GM21723 (cell line): ENCODE data around the gene NECAP2.
"Not testable (repeated sequence)": the region's sequence is repeated elsewhere in the genome, so short reads cannot be mapped to it uniquely, and the experiment has no call there.

ENCODE experiments used
- ATAC-seq: cut with Tn5 transposase; IDR thresholded peaks from one replicate; pipeline ENCODE4 v1.9.1; 2021; ENCODE audit warnings: mild to moderate bottlenecking, moderate library complexity; ENCODE audit not compliant: unreplicated experiment

Gene NECAP2

GRCh38 chr1:16492937-16493336 is 52.4 kb downstream of the NECAP2 start:
- ATAC-seq: not testable (repeated sequence)

DNA sequence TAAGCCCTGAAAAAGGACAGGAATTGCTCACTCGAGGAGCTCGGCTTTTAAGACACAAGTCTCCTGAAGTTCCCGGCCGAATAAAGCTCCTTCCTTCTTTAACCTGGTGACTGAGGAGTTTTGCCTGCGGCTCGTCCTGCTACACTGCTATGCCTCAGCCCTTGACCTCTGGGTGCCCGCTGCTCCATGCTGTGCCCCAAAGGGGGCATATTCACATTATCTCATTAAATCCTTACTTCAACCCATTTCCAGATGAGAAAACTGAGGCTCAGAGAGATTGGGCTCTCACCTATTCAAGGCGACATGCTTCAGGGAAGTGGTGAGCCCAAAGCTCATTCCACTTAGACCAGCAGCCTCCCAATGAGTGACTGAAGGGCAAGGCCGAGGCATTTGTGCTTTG is 53.2 kb downstream of the NECAP2 start:
- not testable (repeated sequence) for ATAC-seq

DNA sequence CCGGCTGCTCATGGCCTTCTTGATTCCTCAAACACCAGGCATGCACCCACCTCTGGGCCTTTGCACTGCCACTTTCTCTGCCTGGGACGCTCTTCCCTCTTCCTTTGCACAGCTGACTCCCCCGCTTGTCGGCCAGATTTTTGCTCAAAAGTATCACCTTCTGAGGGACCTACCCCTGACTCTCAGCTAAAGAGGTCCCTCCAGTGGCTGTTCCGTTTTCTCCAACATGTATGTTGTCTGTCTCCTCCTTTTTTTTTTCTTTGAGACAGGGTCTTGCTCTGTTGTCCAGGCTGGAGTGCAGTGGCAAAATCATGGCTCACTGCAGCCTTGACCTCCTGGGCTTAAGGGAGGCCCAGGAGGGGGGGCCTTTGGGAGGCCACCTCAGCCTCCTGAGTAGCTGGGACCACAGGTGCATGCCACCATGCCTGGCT is 57.0 kb downstream of the NECAP2 start:
- ATAC-seq: not testable (repeated sequence)

DNA sequence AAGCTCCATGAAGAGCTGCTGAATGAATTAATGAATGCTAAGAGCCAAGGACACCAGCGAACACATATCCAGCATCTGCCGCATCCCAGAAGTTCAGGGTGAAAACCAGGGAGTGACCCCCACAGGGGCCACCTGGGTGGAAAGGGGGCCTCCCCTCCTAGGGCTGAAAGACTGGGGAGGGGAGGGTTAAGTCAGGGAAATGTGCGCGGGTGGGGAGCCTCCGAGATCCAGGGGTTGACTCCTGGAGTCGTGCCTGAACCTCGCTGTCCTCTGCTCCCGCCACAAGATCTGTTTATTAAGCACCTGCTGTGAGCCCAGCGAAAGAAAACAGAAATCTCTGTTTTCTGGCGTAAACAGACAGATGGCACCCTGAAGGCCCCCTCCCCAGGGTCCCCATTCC is 57.5 kb downstream of the NECAP2 start:
- not testable (repeated sequence) for ATAC-seq

GRCh38 chr1:16498573-16499413 is 58.3 kb downstream of the NECAP2 start:
- peak; percentile 86 for ATAC-seq

DNA sequence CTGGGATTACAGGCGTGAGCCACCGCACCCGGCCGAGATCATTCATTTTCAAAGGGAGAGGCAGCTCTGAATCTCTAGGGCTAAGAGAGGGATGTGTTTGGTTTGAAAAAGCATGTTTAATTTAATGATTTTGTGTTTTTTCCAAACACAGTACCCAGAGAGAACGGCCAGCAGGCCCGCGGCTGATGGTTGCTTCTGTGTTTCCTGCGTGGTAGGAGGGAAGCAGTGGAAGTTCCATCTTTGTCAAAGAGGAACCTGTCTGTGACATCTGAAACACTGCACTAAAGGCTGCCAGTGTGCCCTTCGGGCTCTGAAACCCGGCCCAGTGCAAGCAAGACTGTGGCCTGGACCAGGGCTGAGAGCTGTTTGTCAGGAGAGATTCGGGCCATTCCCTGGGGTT is 59.9 kb downstream of the NECAP2 start:
- ATAC-seq: not testable (repeated sequence)

- not testable (repeated sequence) for ATAC-seq
Measured at GRCh38 chr1:16500975-16501374, 60.5 kb downstream of the NECAP2 start.

GRCh38 chr1:16501446-16501845 is 60.9 kb downstream of the NECAP2 start:
- not testable (repeated sequence) for ATAC-seq

- no peak for ATAC-seq
Measured at GRCh38 chr1:16503494-16503893, 63.0 kb downstream of the NECAP2 start.

DNA sequence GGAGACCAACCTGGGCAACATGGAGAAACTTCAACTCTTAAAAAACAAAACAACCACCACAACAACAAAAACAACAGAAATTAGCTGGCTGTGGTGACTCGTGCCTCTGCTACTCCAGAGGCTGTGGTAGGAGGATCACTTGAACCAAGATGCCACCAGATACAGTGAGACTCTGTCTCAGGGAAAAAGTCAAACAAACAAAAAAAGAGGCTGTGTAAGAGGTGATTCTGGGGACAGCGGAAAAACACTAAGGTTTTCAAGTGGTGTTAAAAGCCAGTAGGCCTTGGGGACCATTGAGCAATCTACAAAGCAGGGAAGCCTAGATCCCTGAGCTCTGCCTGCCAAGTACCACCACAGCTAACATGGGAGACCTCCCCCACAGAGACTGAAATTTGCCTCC is 65.3 kb downstream of the NECAP2 start:
- not testable (repeated sequence) for ATAC-seq

- not testable (repeated sequence) for ATAC-seq
Measured at GRCh38 chr1:16506364-16507136, 66.0 kb downstream of the NECAP2 start.

DNA sequence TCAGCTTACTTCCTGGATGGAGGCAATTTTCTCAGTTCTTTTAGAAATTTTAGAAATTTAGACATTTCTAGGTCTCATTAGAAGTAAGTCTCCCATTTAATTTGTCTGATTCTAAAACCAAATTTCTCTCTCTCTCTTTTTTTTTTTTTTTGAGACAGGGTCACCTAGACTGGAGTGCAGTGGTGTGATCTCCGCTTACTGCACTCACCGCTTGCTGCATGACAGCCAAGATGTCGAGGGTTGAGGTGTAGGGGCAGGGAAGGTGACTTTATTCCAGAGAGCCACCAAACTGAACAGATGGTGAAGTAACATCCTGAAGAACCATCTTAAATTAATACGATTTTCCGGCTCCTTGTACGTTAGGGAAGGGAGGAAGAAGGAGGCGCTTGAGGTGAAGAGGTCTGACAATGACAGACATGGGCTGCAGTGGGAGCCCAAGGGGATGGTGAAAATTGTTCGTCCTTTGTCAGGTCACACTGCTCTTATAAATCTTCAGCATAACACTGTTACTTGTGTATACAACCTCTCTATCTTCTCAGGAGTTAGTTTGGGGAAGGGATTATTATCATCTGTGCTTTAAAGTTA is 68.4 kb downstream of the NECAP2 start:
- ATAC-seq: not testable (repeated sequence)
